ENCODE measurements around the gene PPP1R26.

DNA sequence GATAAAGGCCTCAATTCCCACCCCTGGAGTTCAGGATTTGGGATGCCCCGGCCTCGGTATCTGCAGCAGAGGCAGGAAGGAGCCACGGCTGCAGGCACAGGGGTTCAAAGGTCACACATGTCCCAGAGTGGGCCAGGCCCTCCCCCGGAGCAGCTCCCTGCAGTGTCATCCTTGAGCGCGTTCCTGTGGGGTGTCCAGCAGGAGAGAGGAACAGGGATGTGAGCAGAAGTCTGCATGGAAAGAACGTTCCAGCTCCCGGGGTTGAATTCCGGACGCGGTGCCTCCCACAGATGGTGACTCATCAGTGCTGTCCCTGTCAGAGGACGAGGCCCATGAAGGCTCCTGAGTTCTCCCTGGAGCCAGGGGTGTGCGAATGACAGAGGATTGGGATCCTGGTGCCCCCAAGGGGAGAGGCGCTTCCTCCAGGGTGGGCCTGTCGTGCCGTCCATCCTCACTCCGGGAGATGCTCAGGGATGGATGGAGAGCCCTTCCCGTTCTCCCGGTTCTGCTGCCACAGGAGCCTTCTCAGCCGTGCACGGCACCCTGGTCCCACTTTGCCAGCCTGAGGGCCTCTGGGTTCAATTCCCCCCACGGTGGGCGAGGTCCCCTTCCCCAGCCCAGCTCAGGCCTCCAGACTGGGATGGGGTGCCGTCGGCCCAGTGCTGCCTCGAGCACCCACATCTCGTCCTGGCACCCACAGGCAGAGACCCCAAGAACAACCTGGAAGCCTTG is 44.7 kb downstream of the PPP1R26 start:
- TF ChIP-seq, protein P1, sequence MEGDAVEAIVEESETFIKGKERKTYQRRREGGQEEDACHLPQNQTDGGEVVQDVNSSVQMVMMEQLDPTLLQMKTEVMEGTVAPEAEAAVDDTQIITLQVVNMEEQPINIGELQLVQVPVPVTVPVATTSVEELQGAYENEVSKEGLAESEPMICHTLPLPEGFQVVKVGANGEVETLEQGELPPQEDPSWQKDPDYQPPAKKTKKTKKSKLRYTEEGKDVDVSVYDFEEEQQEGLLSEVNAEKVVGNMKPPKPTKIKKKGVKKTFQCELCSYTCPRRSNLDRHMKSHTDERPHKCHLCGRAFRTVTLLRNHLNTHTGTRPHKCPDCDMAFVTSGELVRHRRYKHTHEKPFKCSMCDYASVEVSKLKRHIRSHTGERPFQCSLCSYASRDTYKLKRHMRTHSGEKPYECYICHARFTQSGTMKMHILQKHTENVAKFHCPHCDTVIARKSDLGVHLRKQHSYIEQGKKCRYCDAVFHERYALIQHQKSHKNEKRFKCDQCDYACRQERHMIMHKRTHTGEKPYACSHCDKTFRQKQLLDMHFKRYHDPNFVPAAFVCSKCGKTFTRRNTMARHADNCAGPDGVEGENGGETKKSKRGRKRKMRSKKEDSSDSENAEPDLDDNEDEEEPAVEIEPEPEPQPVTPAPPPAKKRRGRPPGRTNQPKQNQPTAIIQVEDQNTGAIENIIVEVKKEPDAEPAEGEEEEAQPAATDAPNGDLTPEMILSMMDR (conservative IDR thresholded peaks at IDR 0.05), result no peak
- no peak for TF ChIP-seq ZFX (IDR thresholded peaks at IDR 0.05)

Data from C4-2B (cell line).